ENCODE data around the gene LNPK. TPM values are rescaled to one million over a fixed set of nuclear protein-coding genes. Genes with fewer than 3 reads are reported as not detected.

The LNPK gene
- total and polyA plus RNA-seq, 9 of the 15 experiments (the other 6 are each of a cell fraction or from before 2014, with no cell fraction given): 6.4 to 40.4 (median 21.3) TPM

DNA sequence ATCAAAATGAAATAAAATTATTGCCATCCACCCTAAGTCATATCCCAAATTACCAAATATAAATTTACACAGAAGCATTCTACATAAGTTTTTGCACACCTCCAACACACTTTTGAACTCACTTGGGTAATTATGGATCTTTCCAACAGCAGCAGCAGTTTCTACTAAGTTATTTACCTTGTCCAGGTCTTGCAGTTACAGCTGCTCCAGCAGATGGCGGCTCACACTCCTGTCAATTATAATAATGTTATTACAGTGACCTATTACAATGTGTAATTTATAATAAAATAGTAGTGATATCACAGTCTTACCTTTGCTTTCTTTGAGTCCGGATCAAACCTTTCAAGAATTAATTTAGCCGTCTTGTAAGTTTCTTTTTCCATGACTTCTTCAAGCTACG is 37.9 kb downstream of the LNPK start (continued):
- TF ChIP-seq, protein P1, sequence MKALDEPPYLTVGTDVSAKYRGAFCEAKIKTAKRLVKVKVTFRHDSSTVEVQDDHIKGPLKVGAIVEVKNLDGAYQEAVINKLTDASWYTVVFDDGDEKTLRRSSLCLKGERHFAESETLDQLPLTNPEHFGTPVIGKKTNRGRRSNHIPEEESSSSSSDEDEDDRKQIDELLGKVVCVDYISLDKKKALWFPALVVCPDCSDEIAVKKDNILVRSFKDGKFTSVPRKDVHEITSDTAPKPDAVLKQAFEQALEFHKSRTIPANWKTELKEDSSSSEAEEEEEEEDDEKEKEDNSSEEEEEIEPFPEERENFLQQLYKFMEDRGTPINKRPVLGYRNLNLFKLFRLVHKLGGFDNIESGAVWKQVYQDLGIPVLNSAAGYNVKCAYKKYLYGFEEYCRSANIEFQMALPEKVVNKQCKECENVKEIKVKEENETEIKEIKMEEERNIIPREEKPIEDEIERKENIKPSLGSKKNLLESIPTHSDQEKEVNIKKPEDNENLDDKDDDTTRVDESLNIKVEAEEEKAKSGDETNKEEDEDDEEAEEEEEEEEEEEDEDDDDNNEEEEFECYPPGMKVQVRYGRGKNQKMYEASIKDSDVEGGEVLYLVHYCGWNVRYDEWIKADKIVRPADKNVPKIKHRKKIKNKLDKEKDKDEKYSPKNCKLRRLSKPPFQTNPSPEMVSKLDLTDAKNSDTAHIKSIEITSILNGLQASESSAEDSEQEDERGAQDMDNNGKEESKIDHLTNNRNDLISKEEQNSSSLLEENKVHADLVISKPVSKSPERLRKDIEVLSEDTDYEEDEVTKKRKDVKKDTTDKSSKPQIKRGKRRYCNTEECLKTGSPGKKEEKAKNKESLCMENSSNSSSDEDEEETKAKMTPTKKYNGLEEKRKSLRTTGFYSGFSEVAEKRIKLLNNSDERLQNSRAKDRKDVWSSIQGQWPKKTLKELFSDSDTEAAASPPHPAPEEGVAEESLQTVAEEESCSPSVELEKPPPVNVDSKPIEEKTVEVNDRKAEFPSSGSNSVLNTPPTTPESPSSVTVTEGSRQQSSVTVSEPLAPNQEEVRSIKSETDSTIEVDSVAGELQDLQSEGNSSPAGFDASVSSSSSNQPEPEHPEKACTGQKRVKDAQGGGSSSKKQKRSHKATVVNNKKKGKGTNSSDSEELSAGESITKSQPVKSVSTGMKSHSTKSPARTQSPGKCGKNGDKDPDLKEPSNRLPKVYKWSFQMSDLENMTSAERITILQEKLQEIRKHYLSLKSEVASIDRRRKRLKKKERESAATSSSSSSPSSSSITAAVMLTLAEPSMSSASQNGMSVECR (CRISPR knock-in tag; IDR thresholded peaks at IDR 0.05): no peak
- TF ChIP-seq CCAR2 (IDR thresholded peaks at IDR 0.05; ENCODE audit: low read depth, low read length) (no peak), ESRRA (IDR thresholded peaks at IDR 0.05; ENCODE audit: borderline replicate concordance, low read depth) (no peak), PTRF (tag; IDR thresholded peaks at IDR 0.05) (no peak), PCBP2 (IDR thresholded peaks at IDR 0.05; ENCODE audit: low read depth, low read length, poor library complexity, severe bottlenecking) (no peak), POLR2B (IDR thresholded peaks at IDR 0.05; ENCODE audit: low read depth, partially characterized antibody) (no peak), ATF7 (IDR thresholded peaks at IDR 0.05) (no peak), CHCHD3 (CRISPR knock-in tag; IDR thresholded peaks at IDR 0.05) (no peak), ZNF316 (IDR thresholded peaks at IDR 0.05) (no peak), ZNF146 (CRISPR knock-in tag; IDR thresholded peaks at IDR 0.05; ENCODE audit: unreplicated experiment) (no peak)
- TF ChIP-seq, protein P2, sequence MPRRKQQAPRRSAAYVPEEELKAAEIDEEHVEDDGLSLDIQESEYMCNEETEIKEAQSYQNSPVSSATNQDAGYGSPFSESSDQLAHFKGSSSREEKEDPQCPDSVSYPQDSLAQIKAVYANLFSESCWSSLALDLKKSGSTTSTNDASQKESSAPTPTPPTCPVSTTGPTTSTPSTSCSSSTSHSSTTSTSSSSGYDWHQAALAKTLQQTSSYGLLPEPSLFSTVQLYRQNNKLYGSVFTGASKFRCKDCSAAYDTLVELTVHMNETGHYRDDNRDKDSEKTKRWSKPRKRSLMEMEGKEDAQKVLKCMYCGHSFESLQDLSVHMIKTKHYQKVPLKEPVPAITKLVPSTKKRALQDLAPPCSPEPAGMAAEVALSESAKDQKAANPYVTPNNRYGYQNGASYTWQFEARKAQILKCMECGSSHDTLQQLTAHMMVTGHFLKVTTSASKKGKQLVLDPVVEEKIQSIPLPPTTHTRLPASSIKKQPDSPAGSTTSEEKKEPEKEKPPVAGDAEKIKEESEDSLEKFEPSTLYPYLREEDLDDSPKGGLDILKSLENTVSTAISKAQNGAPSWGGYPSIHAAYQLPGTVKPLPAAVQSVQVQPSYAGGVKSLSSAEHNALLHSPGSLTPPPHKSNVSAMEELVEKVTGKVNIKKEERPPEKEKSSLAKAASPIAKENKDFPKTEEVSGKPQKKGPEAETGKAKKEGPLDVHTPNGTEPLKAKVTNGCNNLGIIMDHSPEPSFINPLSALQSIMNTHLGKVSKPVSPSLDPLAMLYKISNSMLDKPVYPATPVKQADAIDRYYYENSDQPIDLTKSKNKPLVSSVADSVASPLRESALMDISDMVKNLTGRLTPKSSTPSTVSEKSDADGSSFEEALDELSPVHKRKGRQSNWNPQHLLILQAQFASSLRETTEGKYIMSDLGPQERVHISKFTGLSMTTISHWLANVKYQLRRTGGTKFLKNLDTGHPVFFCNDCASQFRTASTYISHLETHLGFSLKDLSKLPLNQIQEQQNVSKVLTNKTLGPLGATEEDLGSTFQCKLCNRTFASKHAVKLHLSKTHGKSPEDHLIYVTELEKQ (CRISPR knock-in tag; IDR thresholded peaks at IDR 0.05): no peak
- TF ChIP-seq, protein P3, sequence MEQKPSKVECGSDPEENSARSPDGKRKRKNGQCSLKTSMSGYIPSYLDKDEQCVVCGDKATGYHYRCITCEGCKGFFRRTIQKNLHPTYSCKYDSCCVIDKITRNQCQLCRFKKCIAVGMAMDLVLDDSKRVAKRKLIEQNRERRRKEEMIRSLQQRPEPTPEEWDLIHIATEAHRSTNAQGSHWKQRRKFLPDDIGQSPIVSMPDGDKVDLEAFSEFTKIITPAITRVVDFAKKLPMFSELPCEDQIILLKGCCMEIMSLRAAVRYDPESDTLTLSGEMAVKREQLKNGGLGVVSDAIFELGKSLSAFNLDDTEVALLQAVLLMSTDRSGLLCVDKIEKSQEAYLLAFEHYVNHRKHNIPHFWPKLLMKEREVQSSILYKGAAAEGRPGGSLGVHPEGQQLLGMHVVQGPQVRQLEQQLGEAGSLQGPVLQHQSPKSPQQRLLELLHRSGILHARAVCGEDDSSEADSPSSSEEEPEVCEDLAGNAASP (IDR thresholded peaks at IDR 0.05): no peak
- TF ChIP-seq, protein P4, sequence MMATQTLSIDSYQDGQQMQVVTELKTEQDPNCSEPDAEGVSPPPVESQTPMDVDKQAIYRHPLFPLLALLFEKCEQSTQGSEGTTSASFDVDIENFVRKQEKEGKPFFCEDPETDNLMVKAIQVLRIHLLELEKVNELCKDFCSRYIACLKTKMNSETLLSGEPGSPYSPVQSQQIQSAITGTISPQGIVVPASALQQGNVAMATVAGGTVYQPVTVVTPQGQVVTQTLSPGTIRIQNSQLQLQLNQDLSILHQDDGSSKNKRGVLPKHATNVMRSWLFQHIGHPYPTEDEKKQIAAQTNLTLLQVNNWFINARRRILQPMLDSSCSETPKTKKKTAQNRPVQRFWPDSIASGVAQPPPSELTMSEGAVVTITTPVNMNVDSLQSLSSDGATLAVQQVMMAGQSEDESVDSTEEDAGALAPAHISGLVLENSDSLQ (IDR thresholded peaks at IDR 0.05): peak; percentile 13; the same call in 1 of the 2 replicates
- TF ChIP-seq, protein P5, sequence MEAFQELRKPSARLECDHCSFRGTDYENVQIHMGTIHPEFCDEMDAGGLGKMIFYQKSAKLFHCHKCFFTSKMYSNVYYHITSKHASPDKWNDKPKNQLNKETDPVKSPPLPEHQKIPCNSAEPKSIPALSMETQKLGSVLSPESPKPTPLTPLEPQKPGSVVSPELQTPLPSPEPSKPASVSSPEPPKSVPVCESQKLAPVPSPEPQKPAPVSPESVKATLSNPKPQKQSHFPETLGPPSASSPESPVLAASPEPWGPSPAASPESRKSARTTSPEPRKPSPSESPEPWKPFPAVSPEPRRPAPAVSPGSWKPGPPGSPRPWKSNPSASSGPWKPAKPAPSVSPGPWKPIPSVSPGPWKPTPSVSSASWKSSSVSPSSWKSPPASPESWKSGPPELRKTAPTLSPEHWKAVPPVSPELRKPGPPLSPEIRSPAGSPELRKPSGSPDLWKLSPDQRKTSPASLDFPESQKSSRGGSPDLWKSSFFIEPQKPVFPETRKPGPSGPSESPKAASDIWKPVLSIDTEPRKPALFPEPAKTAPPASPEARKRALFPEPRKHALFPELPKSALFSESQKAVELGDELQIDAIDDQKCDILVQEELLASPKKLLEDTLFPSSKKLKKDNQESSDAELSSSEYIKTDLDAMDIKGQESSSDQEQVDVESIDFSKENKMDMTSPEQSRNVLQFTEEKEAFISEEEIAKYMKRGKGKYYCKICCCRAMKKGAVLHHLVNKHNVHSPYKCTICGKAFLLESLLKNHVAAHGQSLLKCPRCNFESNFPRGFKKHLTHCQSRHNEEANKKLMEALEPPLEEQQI (IDR thresholded peaks at IDR 0.05): peak; percentile 31; the same call in 1 of the 2 replicates
- TF ChIP-seq, protein P6, sequence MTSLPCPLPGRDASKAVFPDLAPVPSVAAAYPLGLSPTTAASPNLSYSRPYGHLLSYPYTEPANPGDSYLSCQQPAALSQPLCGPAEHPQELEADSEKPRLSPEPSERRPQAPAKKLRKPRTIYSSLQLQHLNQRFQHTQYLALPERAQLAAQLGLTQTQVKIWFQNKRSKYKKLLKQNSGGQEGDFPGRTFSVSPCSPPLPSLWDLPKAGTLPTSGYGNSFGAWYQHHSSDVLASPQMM (CRISPR knock-in tag; IDR thresholded peaks at IDR 0.05): no peak

Data from K562 (cell line).